Measurements from ENCODE around the gene PYCR2.

Gene PYCR2

DNA sequence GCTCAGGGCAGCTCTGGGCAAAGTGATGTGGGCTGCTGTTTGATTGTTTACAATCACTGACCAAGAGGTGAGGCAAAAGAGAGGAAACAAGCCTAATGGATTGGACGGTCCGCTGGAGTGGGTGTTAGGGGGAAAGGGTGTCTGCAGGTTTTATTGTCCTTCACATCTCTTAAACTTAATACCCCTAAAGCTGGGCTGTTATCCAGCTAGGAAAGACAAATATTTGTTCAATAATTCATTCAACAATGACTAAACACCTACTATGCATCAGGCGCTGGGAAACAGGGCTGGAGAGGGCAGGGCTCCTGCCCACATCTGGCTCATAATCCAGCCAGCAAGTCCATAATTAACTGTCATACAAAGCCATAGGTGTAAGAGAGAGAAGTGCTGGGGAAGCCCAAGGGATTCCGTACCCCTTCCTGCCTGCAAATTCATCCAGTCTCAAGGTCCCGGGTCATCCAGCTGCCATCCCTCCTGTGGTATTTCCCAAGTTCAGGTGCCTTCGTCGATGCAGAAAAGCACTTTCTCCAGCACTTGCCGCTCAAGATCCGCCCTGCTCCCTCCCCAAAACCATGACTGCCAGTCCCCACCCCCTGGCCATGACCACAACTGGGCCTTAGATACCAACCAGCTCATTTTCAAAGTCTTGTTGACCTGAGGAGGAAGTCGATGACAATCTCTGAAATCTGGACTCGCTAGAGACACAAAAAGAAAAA is 52.5 kb downstream of the PYCR2 start:
- peak overlapping the region; percentile 69 for H3K27ac Mint-ChIP-seq

DNA sequence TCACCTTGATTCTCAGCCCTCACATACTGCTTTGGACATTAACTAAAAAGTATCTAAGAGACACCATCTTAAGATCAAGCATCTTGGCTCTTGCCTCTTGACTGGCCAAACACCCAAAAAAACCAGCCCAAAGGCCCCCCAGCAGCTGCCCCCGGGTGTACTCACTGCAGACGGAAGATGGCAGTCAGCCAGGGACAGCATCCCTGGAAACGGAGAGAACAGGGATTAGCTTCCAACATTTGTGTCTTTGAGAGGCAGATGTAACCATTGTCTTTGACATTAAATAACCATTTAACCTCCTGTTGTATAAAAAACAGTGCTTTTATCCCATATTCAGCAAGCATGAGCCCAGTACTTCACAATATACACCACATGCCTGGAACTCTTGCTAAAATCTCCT is 53.1 kb downstream of the PYCR2 start:
- Mint-ChIP-seq H3K27ac (peak overlapping the region; percentile 16), H3K9me3 (ENCODE audit: low read depth) (no peaks in the 10 kb centered on the region), H3K36me3 (peaks cover 2% of the 10 kb centered on the region), H3K4me1 (ENCODE audit: low read depth) (peaks cover 52% of the 10 kb centered on the region), H3K4me3 (no peak overlapping the region), H3K27me3 (no peaks in the 10 kb centered on the region)

More for the DNA sequence above, 52.5 kb downstream of the PYCR2 start:
- H3K9me3 Mint-ChIP-seq (ENCODE audit: low read depth) = no peaks in the 10 kb centered on the region
- H3K36me3 Mint-ChIP-seq = peaks cover 4% of the 10 kb centered on the region
- no peak overlapping the region for H3K4me3 Mint-ChIP-seq
- H3K4me1 Mint-ChIP-seq (ENCODE audit: low read depth) = peaks cover 52% of the 10 kb centered on the region
- H3K27me3 Mint-ChIP-seq = no peaks in the 10 kb centered on the region
